Fibroblast of lung (primary cell): Measurements from ENCODE around the gene SH3D21.

Source experiments
- CTCF ChIP-seq, 2 donors: IDR thresholded peaks in 1 of 2; conservative IDR thresholded peaks in 1 of 2; 1 replicate in 1 of 2; 2 replicates in 1 of 2; pipeline ENCODE4 v1.5.1; 2011 to 2012; ENCODE audit warnings: low read length in 2 of 2, control low read depth in 1 of 2, inconsistent platforms in 1 of 2, low read depth in 1 of 2, mild to moderate bottlenecking in 1 of 2
- EZH2 ChIP-seq: IDR thresholded peaks from 2 replicates; pipeline ENCODE4 v1.5.1; 2012; ENCODE audit warnings: low read length, control low read depth, mild to moderate bottlenecking; ENCODE audit errors: missing control alignments

DNA sequence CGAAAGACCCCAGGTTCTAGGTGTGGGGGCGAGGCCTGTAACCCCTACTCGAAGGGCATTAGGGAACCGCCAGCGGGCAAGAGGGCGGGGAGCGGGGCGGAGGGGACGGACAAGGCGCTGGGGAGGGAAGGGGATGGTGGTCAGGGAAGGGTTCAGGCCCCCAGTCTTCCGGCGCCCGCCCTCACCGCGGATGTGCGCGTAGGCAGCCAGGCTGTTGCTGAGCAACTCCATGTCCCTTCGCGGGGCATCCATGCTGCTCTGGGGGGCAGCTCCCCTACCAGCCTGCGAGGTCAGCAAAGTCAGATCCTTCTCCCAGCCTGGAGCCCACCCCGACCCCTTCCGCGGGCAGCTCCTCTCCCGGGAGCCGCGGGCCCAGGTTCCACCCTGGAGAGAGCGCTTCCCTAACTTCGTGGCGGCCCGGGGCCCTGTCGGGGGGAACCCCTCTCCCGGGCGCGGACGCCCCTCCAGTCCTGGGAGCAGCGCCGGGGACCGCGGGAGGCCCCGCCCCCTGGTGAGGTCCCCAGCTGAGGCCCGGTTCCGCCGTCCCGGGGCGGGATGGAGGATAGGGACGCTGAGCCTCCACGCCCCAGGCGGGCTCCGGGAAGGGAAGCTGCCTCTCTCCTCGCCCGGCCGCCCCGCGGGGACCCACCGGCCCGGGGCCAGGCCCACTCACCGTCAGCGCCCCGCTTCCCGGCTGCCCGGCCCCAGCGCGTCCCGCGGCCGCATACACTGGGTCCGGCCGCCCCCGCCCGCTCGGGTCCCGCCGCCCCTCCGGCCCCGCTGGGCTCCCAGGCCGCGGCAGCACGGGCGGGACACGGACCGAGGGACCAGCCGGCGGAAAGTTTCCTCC, 16.8 kb downstream of the SH3D21 start:
- TF ChIP-seq CTCF (conservative IDR thresholded peaks at IDR 0.05 in 1 of 2, IDR thresholded peaks at IDR 0.05 in 1 of 2; ENCODE audit: low read depth in 1 of 2, low read length in 2 of 2) (no peak), EZH2 (no peak)
